Coronary artery (tissue), 2 donors: ENCODE results near the gene MSTO1.
A peak's percentile ranks its signal among the peaks of the same experiment; 100 is the strongest.

Source experiments
- DNase-seq: peaks from one replicate; pipeline ENCODE4 v3.0.0-alpha.2; 2017; ENCODE audit warnings: low spot score
- H3K27ac ChIP-seq, 2 donors: fragments of 200-600 bp; sonication (generic); one replicate each; pipeline ENCODE4 v1.5.1; 2016 to 2019
- H3K4me3 ChIP-seq: fragments of 200-600 bp; sonication (generic); 2 replicates; pipeline ENCODE4 v1.5.1; 2016; ENCODE audit warnings: mild to moderate bottlenecking, moderate library complexity
- CTCF ChIP-seq: fragments of 200-600 bp; sonication (generic); IDR thresholded peaks from one replicate; pipeline ENCODE4 v1.5.1; 2019; ENCODE audit warnings: antibody characterized with exemption

The MSTO1 gene

GRCh38 chr1:155645648-155646047, 35.6 kb downstream of the MSTO1 start:
- Histone ChIP-seq H3K4me3 (no peak overlapping the region), H3K27ac (no peak overlapping the region)
- no peak for TF ChIP-seq CTCF
- no peak for DNase-seq

- Histone ChIP-seq H3K4me3 (no peak overlapping the region), H3K27ac (no peak overlapping the region)
- no peak for DNase-seq
- TF ChIP-seq CTCF: no peak
These were observed 36.3 kb downstream of the MSTO1 start for GRCh38 chr1:155646307-155646706.

GRCh38 chr1:155648207-155649147, 38.5 kb downstream of the MSTO1 start:
- H3K4me3 ChIP-seq: peak overlapping the region; percentile 44
- no peak for DNase-seq
- TF ChIP-seq CTCF: no peak
- H3K27ac ChIP-seq: peak overlapping the region in 1 of 2 donors; percentile 65

- DNase-seq: no peak
- H3K27ac ChIP-seq: no peak overlapping the region
- TF ChIP-seq CTCF: no peak
- no peak overlapping the region for H3K4me3 ChIP-seq
These were observed 39.7 kb downstream of the MSTO1 start for GRCh38 chr1:155649676-155650075.

GRCh38 chr1:155650231-155650757, 40.3 kb downstream of the MSTO1 start:
- H3K27ac ChIP-seq: no peak overlapping the region
- no peak for DNase-seq
- TF ChIP-seq CTCF: no peak
- no peak overlapping the region for H3K4me3 ChIP-seq

GRCh38 chr1:155651861-155652661, 42.0 kb downstream of the MSTO1 start:
- Histone ChIP-seq H3K27ac (no peak overlapping the region), H3K4me3 (no peak overlapping the region)
- no peak for TF ChIP-seq CTCF
- DNase-seq: no peak
